Vagina (tissue), 2 donors: ENCODE results near the gene EPB41L5.

Experiments used
- CTCF ChIP-seq, 3 experiments: fragments of 450-650 bp in 2 of 3; fragments of 200-600 bp in 1 of 3; sonication (generic) in 1 of 3; IDR thresholded peaks; one replicate each; pipeline ENCODE4 v1.5.1; 2017 to 2019; ENCODE audit warnings: antibody characterized with exemption in 3 of 3, mild to moderate bottlenecking in 2 of 3, moderate library complexity in 2 of 3
- POLR2A ChIP-seq, 2 donors: fragments of 450-650 bp; IDR thresholded peaks; one replicate each; pipeline ENCODE4 v1.6.1; 2017; ENCODE audit warnings: antibody characterized with exemption in 2 of 2, mild to moderate bottlenecking in 2 of 2, moderate library complexity in 2 of 2
- POLR2AphosphoS5 ChIP-seq, 2 donors: sonication (generic); formaldehyde crosslinking; IDR thresholded peaks; one replicate each; pipeline ENCODE4 v1.9.0; 2017; ENCODE audit warnings: antibody characterized with exemption in 2 of 2, mild to moderate bottlenecking in 2 of 2, low read depth in 1 of 2; ENCODE audit not compliant: insufficient read depth in 1 of 2

- TF ChIP-seq CTCF (IDR thresholded peaks at IDR 0.05) (no peak), POLR2A (IDR thresholded peaks at IDR 0.05) (no peak), POLR2AphosphoS5 (IDR thresholded peaks at IDR 0.05; ENCODE audit: insufficient read depth in 1 of 2, low read depth in 1 of 2) (peak in 1 of 2 donors; percentile 31)
These were observed 182.7 kb downstream of the EPB41L5 start for GRCh38 chr2:120195553-120195952.
